ENCODE data around the gene ACTN2.

The ACTN2 gene

DNA sequence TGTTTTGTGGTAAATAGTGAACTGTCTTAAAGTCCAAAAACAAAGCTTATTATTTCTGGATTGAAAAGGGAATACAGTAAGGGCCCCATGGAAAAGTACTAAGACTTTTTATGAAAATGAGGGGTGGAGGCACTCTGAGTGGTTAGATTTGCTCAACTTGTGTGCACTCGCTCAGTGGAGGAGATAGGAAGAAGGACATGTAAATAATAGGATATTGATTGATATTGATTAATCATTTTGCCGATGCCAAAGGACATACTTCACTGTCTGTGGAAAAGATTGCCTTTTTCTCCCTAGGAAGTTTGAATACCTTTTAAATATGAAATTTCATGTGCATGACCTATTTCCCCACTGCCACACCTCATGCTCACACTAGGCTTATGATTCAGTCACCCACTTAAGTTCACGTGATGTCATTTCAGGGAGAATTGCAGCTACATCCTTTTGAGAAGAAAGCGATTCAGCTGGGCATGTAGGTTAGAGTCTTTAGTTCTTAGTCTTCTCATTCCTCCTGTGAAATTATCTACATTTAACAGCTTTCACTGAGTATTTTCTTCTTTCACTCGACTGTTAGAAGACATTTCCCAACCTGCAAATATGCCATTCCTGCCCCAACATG, 113.8 kb downstream of the ACTN2 start:
- Histone ChIP-seq H4K20me1 (ENCODE audit: insufficient read depth, low read length, poor library complexity, severe bottlenecking) (peaks cover 33% of the 10 kb centered on the region), H3K9ac (ENCODE audit: low read depth, low read length, poor library complexity, severe bottlenecking) (no peak overlapping the region), H3K4me1 (ENCODE audit: insufficient read depth, low read length, poor library complexity, severe bottlenecking) (peaks cover 31% of the 10 kb centered on the region), H2AFZ (ENCODE audit: low read length) (no peak overlapping the region), H3F3A (ENCODE audit: low read depth) (no peaks in the 10 kb centered on the region), H3K9me2 (replicated peaks; ENCODE audit: low read depth, low read length) (no peaks in the 10 kb centered on the region), H3K9me3 (ENCODE audit: insufficient read depth, low read depth, low read length) (no peaks in the 10 kb centered on the region), H3K36me3 (ENCODE audit: insufficient read depth, low read length) (peaks cover 18% of the 10 kb centered on the region; the same call in 1 of the 2 replicates), H3K27me3 (ENCODE audit: insufficient read depth, low read length, poor library complexity, severe bottlenecking) (no peaks in the 10 kb centered on the region), H3K4me3 (ENCODE audit: low read length, poor library complexity, severe bottlenecking) (peak overlapping the region; percentile 18), H3K4me2 (ENCODE audit: low read depth, low read length, poor library complexity, severe bottlenecking) (peak overlapping the region; percentile 95), H3K79me2 (ENCODE audit: insufficient read depth, low read length) (peaks cover 85% of the 10 kb centered on the region)
- no peak for TF ChIP-seq EZH2phosphoT487 (IDR thresholded peaks at IDR 0.05; ENCODE audit: borderline replicate concordance)
- TF ChIP-seq, protein P1, sequence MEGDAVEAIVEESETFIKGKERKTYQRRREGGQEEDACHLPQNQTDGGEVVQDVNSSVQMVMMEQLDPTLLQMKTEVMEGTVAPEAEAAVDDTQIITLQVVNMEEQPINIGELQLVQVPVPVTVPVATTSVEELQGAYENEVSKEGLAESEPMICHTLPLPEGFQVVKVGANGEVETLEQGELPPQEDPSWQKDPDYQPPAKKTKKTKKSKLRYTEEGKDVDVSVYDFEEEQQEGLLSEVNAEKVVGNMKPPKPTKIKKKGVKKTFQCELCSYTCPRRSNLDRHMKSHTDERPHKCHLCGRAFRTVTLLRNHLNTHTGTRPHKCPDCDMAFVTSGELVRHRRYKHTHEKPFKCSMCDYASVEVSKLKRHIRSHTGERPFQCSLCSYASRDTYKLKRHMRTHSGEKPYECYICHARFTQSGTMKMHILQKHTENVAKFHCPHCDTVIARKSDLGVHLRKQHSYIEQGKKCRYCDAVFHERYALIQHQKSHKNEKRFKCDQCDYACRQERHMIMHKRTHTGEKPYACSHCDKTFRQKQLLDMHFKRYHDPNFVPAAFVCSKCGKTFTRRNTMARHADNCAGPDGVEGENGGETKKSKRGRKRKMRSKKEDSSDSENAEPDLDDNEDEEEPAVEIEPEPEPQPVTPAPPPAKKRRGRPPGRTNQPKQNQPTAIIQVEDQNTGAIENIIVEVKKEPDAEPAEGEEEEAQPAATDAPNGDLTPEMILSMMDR (conservative IDR thresholded peaks at IDR 0.05; ENCODE audit: low read length), result no peak

DNA sequence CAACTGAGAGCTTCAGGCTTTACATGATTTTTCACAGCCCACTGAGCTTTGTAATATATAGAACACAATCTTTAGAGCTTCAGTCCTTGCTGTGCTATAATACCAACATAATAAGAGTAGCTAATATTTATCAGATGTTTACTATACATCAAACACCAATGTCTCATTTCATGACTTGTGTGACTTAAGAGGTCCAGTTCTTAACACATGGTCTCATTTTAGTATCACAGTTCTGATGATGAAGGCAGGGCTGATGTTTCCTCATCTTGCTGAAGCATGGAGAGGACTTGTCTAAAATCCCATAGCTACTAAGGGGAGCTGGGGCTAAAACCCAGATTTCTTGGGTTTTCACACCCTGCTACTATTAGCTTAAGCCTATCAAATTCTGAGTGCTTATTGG, 114.3 kb downstream of the ACTN2 start:
- H2AFZ ChIP-seq (ENCODE audit: low read length), result no peak overlapping the region
- no peak overlapping the region for H3K4me3 ChIP-seq (ENCODE audit: low read length, poor library complexity, severe bottlenecking)
- TF ChIP-seq, protein P1 (conservative IDR thresholded peaks at IDR 0.05; ENCODE audit: low read length), result no peak
- TF ChIP-seq EZH2phosphoT487 (IDR thresholded peaks at IDR 0.05; ENCODE audit: borderline replicate concordance), result no peak
- no peak overlapping the region for H3K9ac ChIP-seq (ENCODE audit: low read depth, low read length, poor library complexity, severe bottlenecking)
- peaks cover 31% of the 10 kb centered on the region for H3K4me1 ChIP-seq (ENCODE audit: insufficient read depth, low read length, poor library complexity, severe bottlenecking)
- peaks cover 33% of the 10 kb centered on the region for H4K20me1 ChIP-seq (ENCODE audit: insufficient read depth, low read length, poor library complexity, severe bottlenecking)
- peaks cover 81% of the 10 kb centered on the region for H3K79me2 ChIP-seq (ENCODE audit: insufficient read depth, low read length)
- peaks cover 23% of the 10 kb centered on the region; the same call in 1 of the 2 replicates for H3K36me3 ChIP-seq (ENCODE audit: insufficient read depth, low read length)
- H3F3A ChIP-seq (ENCODE audit: low read depth), result no peaks in the 10 kb centered on the region
- no peaks in the 10 kb centered on the region for H3K9me2 ChIP-seq (replicated peaks; ENCODE audit: low read depth, low read length)
- H3K9me3 ChIP-seq (ENCODE audit: insufficient read depth, low read depth, low read length), result no peaks in the 10 kb centered on the region
- H3K27me3 ChIP-seq (ENCODE audit: insufficient read depth, low read length, poor library complexity, severe bottlenecking), result no peaks in the 10 kb centered on the region
- peak overlapping the region; percentile 95 for H3K4me2 ChIP-seq (ENCODE audit: low read depth, low read length, poor library complexity, severe bottlenecking)

DNA sequence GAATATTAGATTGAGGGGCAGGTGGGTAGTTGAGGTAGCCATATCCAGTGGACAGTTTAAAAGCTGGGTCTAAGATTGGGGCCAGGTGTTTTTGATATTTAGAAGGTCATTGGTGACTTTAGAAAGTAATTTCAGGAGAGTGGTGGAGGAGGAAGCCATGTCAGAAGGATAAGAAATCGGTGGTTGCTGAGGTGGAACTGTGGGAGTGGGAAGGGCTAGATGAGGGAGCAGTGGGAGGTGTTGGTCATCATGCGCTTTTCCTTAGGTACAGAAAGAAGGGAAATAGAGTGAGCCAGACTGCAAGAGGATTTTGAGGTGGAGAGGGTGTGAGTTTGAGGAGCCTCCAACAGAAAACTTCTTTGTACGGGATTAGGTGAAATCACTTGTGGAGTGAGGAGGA, 116.0 kb downstream of the ACTN2 start:
- H3K9me3 ChIP-seq (ENCODE audit: insufficient read depth, low read depth, low read length), result no peaks in the 10 kb centered on the region
- H3K4me3 ChIP-seq (ENCODE audit: low read length, poor library complexity, severe bottlenecking), result no peak overlapping the region
- H3K4me2 ChIP-seq (ENCODE audit: low read depth, low read length, poor library complexity, severe bottlenecking), result peak overlapping the region; percentile 95
- peaks cover 27% of the 10 kb centered on the region for H4K20me1 ChIP-seq (ENCODE audit: insufficient read depth, low read length, poor library complexity, severe bottlenecking)
- H3K4me1 ChIP-seq (ENCODE audit: insufficient read depth, low read length, poor library complexity, severe bottlenecking), result peaks cover 26% of the 10 kb centered on the region
- H3K36me3 ChIP-seq (ENCODE audit: insufficient read depth, low read length), result peaks cover 36% of the 10 kb centered on the region; the same call in 1 of the 2 replicates
- H3F3A ChIP-seq (ENCODE audit: low read depth), result no peaks in the 10 kb centered on the region
- no peak for TF ChIP-seq EZH2phosphoT487 (IDR thresholded peaks at IDR 0.05; ENCODE audit: borderline replicate concordance)
- TF ChIP-seq, protein P1 (conservative IDR thresholded peaks at IDR 0.05; ENCODE audit: low read length), result no peak
- peaks cover 72% of the 10 kb centered on the region for H3K79me2 ChIP-seq (ENCODE audit: insufficient read depth, low read length)
- no peak overlapping the region for H2AFZ ChIP-seq (ENCODE audit: low read length)
- no peaks in the 10 kb centered on the region for H3K9me2 ChIP-seq (replicated peaks; ENCODE audit: low read depth, low read length)
- no peak overlapping the region for H3K9ac ChIP-seq (ENCODE audit: low read depth, low read length, poor library complexity, severe bottlenecking)
- H3K27me3 ChIP-seq (ENCODE audit: insufficient read depth, low read length, poor library complexity, severe bottlenecking), result no peaks in the 10 kb centered on the region

Data from Loucy (cell line).